HG03457 (cell line): Measurements from ENCODE around the gene KRT80.

ENCODE experiments used
- ATAC-seq: cut with Tn5 transposase; IDR thresholded peaks from one replicate; pipeline ENCODE4 v1.9.1; 2021; ENCODE audit warnings: moderate number of reproducible peaks; ENCODE audit not compliant: unreplicated experiment

Gene KRT80

GRCh38 chr12:52141875-52142274, 49.9 kb downstream of the KRT80 start:
- ATAC-seq, result no peak

- ATAC-seq, result no peak
These were observed 50.5 kb downstream of the KRT80 start for GRCh38 chr12:52141306-52141705.

- no peak for ATAC-seq
These were observed 52.2 kb downstream of the KRT80 start for GRCh38 chr12:52139579-52140062.

- ATAC-seq, result no peak
These were observed 52.7 kb downstream of the KRT80 start for GRCh38 chr12:52139147-52139546.

- no peak for ATAC-seq
These were observed 54.1 kb downstream of the KRT80 start for GRCh38 chr12:52137746-52138145.

- ATAC-seq, result no peak
These were observed 59.1 kb downstream of the KRT80 start for GRCh38 chr12:52132754-52133161.

GRCh38 chr12:52130711-52131110, 61.1 kb downstream of the KRT80 start:
- no peak for ATAC-seq

- no peak for ATAC-seq
These were observed 63.9 kb downstream of the KRT80 start for GRCh38 chr12:52127683-52128450.

- no peak for ATAC-seq
These were observed 64.9 kb downstream of the KRT80 start for GRCh38 chr12:52126605-52127578.

- no peak for ATAC-seq
These were observed 65.7 kb downstream of the KRT80 start for GRCh38 chr12:52126050-52126604.

- ATAC-seq, result no peak
These were observed 66.3 kb downstream of the KRT80 start for GRCh38 chr12:52125476-52125900.

GRCh38 chr12:52123487-52124186, 68.2 kb downstream of the KRT80 start:
- no peak for ATAC-seq

- ATAC-seq, result no peak
These were observed 68.9 kb downstream of the KRT80 start for GRCh38 chr12:52122904-52123303.

GRCh38 chr12:52122540-52122871, 69.3 kb downstream of the KRT80 start:
- ATAC-seq, result no peak

GRCh38 chr12:52121824-52122539, 69.8 kb downstream of the KRT80 start:
- no peak for ATAC-seq

GRCh38 chr12:52120951-52121823, 70.6 kb downstream of the KRT80 start:
- no peak for ATAC-seq

GRCh38 chr12:52119398-52120254, 72.2 kb downstream of the KRT80 start:
- ATAC-seq, result no peak
